GM12873 (cell line): ENCODE data around the gene CREB3L1.
A peak's percentile ranks its signal among the peaks of the same experiment; 100 is the strongest.

Source experiments
- CTCF ChIP-seq: IDR thresholded peaks from 2 replicates; pipeline ENCODE4 v1.5.1; 2012; ENCODE audit warnings: low read depth, mild to moderate bottlenecking, moderate library complexity, low read length, control low read depth; ENCODE audit not compliant: insufficient read depth; ENCODE audit errors: missing control alignments

CREB3L1 gene

GRCh38 chr11:46351148-46351547, 73.7 kb downstream of the CREB3L1 start:
- TF ChIP-seq CTCF, result no peak

GRCh38 chr11:46351606-46352005, 74.1 kb downstream of the CREB3L1 start:
- TF ChIP-seq CTCF, result no peak

GRCh38 chr11:46352063-46352841, 74.8 kb downstream of the CREB3L1 start:
- peak; percentile 92 for TF ChIP-seq CTCF

GRCh38 chr11:46353698-46354097, 76.2 kb downstream of the CREB3L1 start:
- TF ChIP-seq CTCF, result no peak

- no peak for TF ChIP-seq CTCF
Measured at GRCh38 chr11:46356924-46357482, 79.5 kb downstream of the CREB3L1 start.

GRCh38 chr11:46357483-46357936, 80.0 kb downstream of the CREB3L1 start:
- TF ChIP-seq CTCF, result no peak

- no peak for TF ChIP-seq CTCF
Measured at GRCh38 chr11:46359953-46360352, 82.5 kb downstream of the CREB3L1 start.
